ENCODE measurements around the gene INF2. TPM values are rescaled to one million over a fixed set of nuclear protein-coding genes. Genes with fewer than 3 reads are reported as not detected.

INF2 gene
- total RNA-seq, 3 donors from 2014 or later, result 132 to 216 (median 176) TPM

- peaks cover 32% of the 10 kb centered on the region for H3K4me1 ChIP-seq (ENCODE audit: low read depth)
- no peak overlapping the region for H3K4me3 ChIP-seq
- TF ChIP-seq CTCF (IDR thresholded peaks at IDR 0.05), result no peak
- DNase-seq (no peak), ATAC-seq (no peak)
- H3K36me3 ChIP-seq (ENCODE audit: low read depth), result no peaks in the 10 kb centered on the region
- intact Hi-C loops (cut with DNase I, micrococcal nuclease), result no loop called here
- H3K9me3 ChIP-seq, result no peaks in the 10 kb centered on the region
These were observed 7.4 kb downstream of the INF2 start for GRCh38 chr14:104696671-104697316.

- no peak for DNase-seq
- no peaks in the 10 kb centered on the region for H3K36me3 ChIP-seq (ENCODE audit: low read depth)
- no peak for TF ChIP-seq CTCF (IDR thresholded peaks at IDR 0.05)
- H3K9me3 ChIP-seq, result no peaks in the 10 kb centered on the region
- intact Hi-C loops (cut with DNase I, micrococcal nuclease), result no loop called here
- peak; percentile 25 for ATAC-seq
- H3K4me1 ChIP-seq (ENCODE audit: low read depth), result peaks cover 27% of the 10 kb centered on the region
- H3K4me3 ChIP-seq, result no peak overlapping the region
These were observed 7.9 kb downstream of the INF2 start for GRCh38 chr14:104697317-104697703.

- Histone ChIP-seq H3K4me1 (ENCODE audit: low read depth) (peaks cover 24% of the 10 kb centered on the region), H3K9me3 (no peaks in the 10 kb centered on the region), H3K4me3 (no peak overlapping the region), H3K36me3 (ENCODE audit: low read depth) (no peaks in the 10 kb centered on the region)
- DNase-seq (no peak), ATAC-seq (no peak)
- no peak for TF ChIP-seq CTCF (IDR thresholded peaks at IDR 0.05)
- intact Hi-C loops (cut with DNase I, micrococcal nuclease), result no loop called here
These were observed 8.6 kb downstream of the INF2 start for GRCh38 chr14:104697892-104698583.

GRCh38 chr14:104698688-104699425 lies 9.4 kb downstream of the INF2 start:
- DNase-seq, result no peak
- intact Hi-C loops (cut with DNase I, micrococcal nuclease), result no loop called here
- no peaks in the 10 kb centered on the region for H3K36me3 ChIP-seq (ENCODE audit: low read depth)
- no peak for TF ChIP-seq CTCF (IDR thresholded peaks at IDR 0.05)
- H3K4me3 ChIP-seq, result no peak overlapping the region
- H3K9me3 ChIP-seq, result no peaks in the 10 kb centered on the region
- H3K4me1 ChIP-seq (ENCODE audit: low read depth), result peaks cover 18% of the 10 kb centered on the region
- ATAC-seq, result no peak

- TF ChIP-seq CTCF (IDR thresholded peaks at IDR 0.05), result no peak
- H3K36me3 ChIP-seq (ENCODE audit: low read depth), result no peaks in the 10 kb centered on the region
- H3K4me3 ChIP-seq, result no peak overlapping the region
- no peak for DNase-seq
- intact Hi-C loops (cut with DNase I, micrococcal nuclease), result no loop called here
- H3K4me1 ChIP-seq (ENCODE audit: low read depth), result peaks cover 15% of the 10 kb centered on the region
- ATAC-seq, result no peak
- no peaks in the 10 kb centered on the region for H3K9me3 ChIP-seq
These were observed 10.0 kb downstream of the INF2 start for GRCh38 chr14:104699426-104699748.
